Left ventricle myocardium inferior (tissue), 1 donor: ENCODE results near the gene JARID2. TPM values are rescaled to one million over a fixed set of nuclear protein-coding genes. Genes with fewer than 3 reads are reported as not detected.

ENCODE experiments used
- DNase-seq: peaks from one replicate; pipeline ENCODE4 v3.0.0-alpha.2; 2020
- H3K27ac ChIP-seq: fragments of 200-600 bp; replicated peaks from 2 replicates; pipeline ENCODE4 v1.8.0; 2021
- H3K27me3 ChIP-seq: fragments of 200-600 bp; 2 replicates; pipeline ENCODE4 v1.8.0; 2021; ENCODE audit warnings: low read depth
- H3K36me3 ChIP-seq: fragments of 200-600 bp; 2 replicates; pipeline ENCODE4 v1.8.0; 2021
- H3K4me1 ChIP-seq: fragments of 200-600 bp; 2 replicates; pipeline ENCODE4 v1.8.0; 2021
- H3K4me3 ChIP-seq: fragments of 200-600 bp; 2 replicates; pipeline ENCODE4 v1.8.0; 2021; ENCODE audit warnings: mild to moderate bottlenecking, moderate library complexity
- H3K9me3 ChIP-seq: fragments of 200-600 bp; replicated peaks from 2 replicates; pipeline ENCODE4 v1.8.0; 2021
- CTCF ChIP-seq: fragments of 200-600 bp; IDR thresholded peaks from 2 replicates; pipeline ENCODE4 v1.8.0; 2021; ENCODE audit warnings: antibody characterized with exemption, mild to moderate bottlenecking, borderline replicate concordance
- intact Hi-C: fragments of 100-400 bp; cut with micrococcal nuclease; formaldehyde crosslinking; loops from one replicate; pipeline ENCODE4 v1.11.0; 2022
- total RNA-seq: library from RNA; stranded (reverse); fragmentation: NEBNext Ultra II Directional; extraction: Animal tissue kit (Norgen Biotek cat#: 25700); gene quantifications from one replicate; pipeline ENCODE4 v1.2.1, GENCODE V29; 2021
- donor health status: DM: no; HTN: yes; CAD: no; lungs with severe emphysema.

The JARID2 gene
- total RNA-seq, 1 donor from 2014 or later: 6.5 TPM

- no peaks in the 10 kb centered on the region for H3K36me3 ChIP-seq
- H3K4me1 ChIP-seq: peaks cover 86% of the 10 kb centered on the region
- no peak overlapping the region for H3K27ac ChIP-seq
- no peak overlapping the region for H3K4me3 ChIP-seq
- intact Hi-C loops: no loop called here
- H3K9me3 ChIP-seq: no peaks in the 10 kb centered on the region
- no peak for DNase-seq
- H3K27me3 ChIP-seq: no peaks in the 10 kb centered on the region
- TF ChIP-seq CTCF: no peak
Measured at GRCh38 chr6:15370733-15371671, 125.1 kb downstream of the JARID2 start.

GRCh38 chr6:15372932-15373331 is 127.1 kb downstream of the JARID2 start:
- H3K4me3 ChIP-seq: no peak overlapping the region
- no peak for DNase-seq
- no peak for TF ChIP-seq CTCF
- H3K27me3 ChIP-seq: no peaks in the 10 kb centered on the region
- no peaks in the 10 kb centered on the region for H3K36me3 ChIP-seq
- H3K4me1 ChIP-seq: peaks cover 77% of the 10 kb centered on the region
- no peaks in the 10 kb centered on the region for H3K9me3 ChIP-seq
- no peak overlapping the region for H3K27ac ChIP-seq
- intact Hi-C loops: no loop called here

DNA sequence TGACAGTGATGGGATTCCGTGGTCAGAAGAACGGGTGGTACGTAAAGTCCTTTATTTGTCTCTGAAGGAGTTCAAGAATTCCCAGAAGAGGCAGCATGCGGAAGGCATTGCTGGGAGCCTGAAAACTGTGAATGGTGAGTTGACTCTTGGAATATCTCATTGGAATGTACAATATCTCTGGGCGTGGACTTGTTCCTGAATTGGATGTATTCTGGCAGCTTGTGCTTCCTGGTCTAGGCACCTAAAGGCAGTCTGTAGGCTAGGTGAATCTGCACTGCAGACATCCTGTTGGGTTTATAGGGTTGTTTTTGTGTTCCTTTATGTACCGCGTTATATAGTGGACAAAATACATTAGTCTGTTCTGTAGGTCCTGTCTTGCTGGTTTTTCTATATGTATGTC is 128.2 kb downstream of the JARID2 start:
- intact Hi-C loops: no loop called here
- Histone ChIP-seq H3K4me1 (peaks cover 73% of the 10 kb centered on the region), H3K27me3 (no peaks in the 10 kb centered on the region), H3K4me3 (no peak overlapping the region), H3K36me3 (no peaks in the 10 kb centered on the region), H3K27ac (no peak overlapping the region), H3K9me3 (no peaks in the 10 kb centered on the region)
- no peak for DNase-seq
- no peak for TF ChIP-seq CTCF

- no peak overlapping the region for H3K27ac ChIP-seq
- no peak for DNase-seq
- intact Hi-C loops: no loop called here
- no peaks in the 10 kb centered on the region for H3K27me3 ChIP-seq
- TF ChIP-seq CTCF: no peak
- peaks cover 71% of the 10 kb centered on the region for H3K4me1 ChIP-seq
- H3K4me3 ChIP-seq: no peak overlapping the region
- H3K9me3 ChIP-seq: no peaks in the 10 kb centered on the region
- H3K36me3 ChIP-seq: no peaks in the 10 kb centered on the region
Measured at GRCh38 chr6:15375018-15375417, 129.1 kb downstream of the JARID2 start.

- Histone ChIP-seq H3K4me1 (peaks cover 71% of the 10 kb centered on the region), H3K4me3 (no peak overlapping the region), H3K9me3 (no peaks in the 10 kb centered on the region), H3K27ac (no peak overlapping the region), H3K36me3 (no peaks in the 10 kb centered on the region), H3K27me3 (no peaks in the 10 kb centered on the region)
- no peak for DNase-seq
- intact Hi-C loops: no loop called here
- TF ChIP-seq CTCF: no peak
Measured at GRCh38 chr6:15375638-15376290, 129.9 kb downstream of the JARID2 start.
